Measurements from ENCODE around the gene TACC2.

TACC2 gene, protein sequence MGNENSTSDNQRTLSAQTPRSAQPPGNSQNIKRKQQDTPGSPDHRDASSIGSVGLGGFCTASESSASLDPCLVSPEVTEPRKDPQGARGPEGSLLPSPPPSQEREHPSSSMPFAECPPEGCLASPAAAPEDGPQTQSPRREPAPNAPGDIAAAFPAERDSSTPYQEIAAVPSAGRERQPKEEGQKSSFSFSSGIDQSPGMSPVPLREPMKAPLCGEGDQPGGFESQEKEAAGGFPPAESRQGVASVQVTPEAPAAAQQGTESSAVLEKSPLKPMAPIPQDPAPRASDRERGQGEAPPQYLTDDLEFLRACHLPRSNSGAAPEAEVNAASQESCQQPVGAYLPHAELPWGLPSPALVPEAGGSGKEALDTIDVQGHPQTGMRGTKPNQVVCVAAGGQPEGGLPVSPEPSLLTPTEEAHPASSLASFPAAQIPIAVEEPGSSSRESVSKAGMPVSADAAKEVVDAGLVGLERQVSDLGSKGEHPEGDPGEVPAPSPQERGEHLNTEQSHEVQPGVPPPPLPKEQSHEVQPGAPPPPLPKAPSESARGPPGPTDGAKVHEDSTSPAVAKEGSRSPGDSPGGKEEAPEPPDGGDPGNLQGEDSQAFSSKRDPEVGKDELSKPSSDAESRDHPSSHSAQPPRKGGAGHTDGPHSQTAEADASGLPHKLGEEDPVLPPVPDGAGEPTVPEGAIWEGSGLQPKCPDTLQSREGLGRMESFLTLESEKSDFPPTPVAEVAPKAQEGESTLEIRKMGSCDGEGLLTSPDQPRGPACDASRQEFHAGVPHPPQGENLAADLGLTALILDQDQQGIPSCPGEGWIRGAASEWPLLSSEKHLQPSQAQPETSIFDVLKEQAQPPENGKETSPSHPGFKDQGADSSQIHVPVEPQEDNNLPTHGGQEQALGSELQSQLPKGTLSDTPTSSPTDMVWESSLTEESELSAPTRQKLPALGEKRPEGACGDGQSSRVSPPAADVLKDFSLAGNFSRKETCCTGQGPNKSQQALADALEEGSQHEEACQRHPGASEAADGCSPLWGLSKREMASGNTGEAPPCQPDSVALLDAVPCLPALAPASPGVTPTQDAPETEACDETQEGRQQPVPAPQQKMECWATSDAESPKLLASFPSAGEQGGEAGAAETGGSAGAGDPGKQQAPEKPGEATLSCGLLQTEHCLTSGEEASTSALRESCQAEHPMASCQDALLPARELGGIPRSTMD (N-terminal part only)

GRCh38 chr10:121988361-121989324 is at the start of gene TACC2:
Gene TACC2 (plus strand): TSS chr10:121989163. CDS start chr10:122021982, 32,819 bp downstream.
- no peaks in the 10 kb centered on the region for H4K20me1 ChIP-seq (ENCODE audit: insufficient read depth, low read length)
- no peak for TF ChIP-seq CTCF (IDR thresholded peaks at IDR 0.05; ENCODE audit: low read length)
- no peak for TF ChIP-seq EZH2 (IDR thresholded peaks at IDR 0.05; ENCODE audit: borderline replicate concordance, low read length)
- no peaks in the 10 kb centered on the region; the same call in 1 of the 2 replicates for H3K36me3 ChIP-seq (ENCODE audit: insufficient read depth, low read length)
- H3K9me2 ChIP-seq (ENCODE audit: low read depth, low read length) = no peaks in the 10 kb centered on the region
- peaks cover 11% of the 10 kb centered on the region for H3K9me3 ChIP-seq (ENCODE audit: low read length)
- H3K4me3 ChIP-seq (ENCODE audit: low read depth, low read length, poor library complexity, severe bottlenecking) = no peak within 1 kb of the TSS
- no peaks in the 10 kb centered on the region for H3K4me1 ChIP-seq (ENCODE audit: insufficient read depth, low read length, severe bottlenecking)
- no peaks in the 10 kb centered on the region for H3K79me2 ChIP-seq (ENCODE audit: insufficient read depth, low read length)
- H3K9ac ChIP-seq (ENCODE audit: low read length) = no peak within 1 kb of the TSS
- no peaks in the 10 kb centered on the region for H3F3A ChIP-seq (ENCODE audit: insufficient read depth, low read length)
- no peak within 1 kb of the TSS for H2AFZ ChIP-seq (ENCODE audit: low read length)
- H3K4me2 ChIP-seq (ENCODE audit: low read length) = no peak within 1 kb of the TSS
- no peak within 1 kb of the TSS for H3K27ac ChIP-seq (ENCODE audit: low read depth, low read length, poor library complexity, severe bottlenecking)
- no peaks in the 10 kb centered on the region for H3K27me3 ChIP-seq (ENCODE audit: insufficient read depth, low read length)

GRCh38 chr10:121941532-121941931 is 47.4 kb upstream of the TACC2 start:
- H3K4me3 ChIP-seq (ENCODE audit: low read depth, low read length, poor library complexity, severe bottlenecking) = no peak overlapping the region
- H3K4me2 ChIP-seq (ENCODE audit: low read length) = no peak overlapping the region
- no peaks in the 10 kb centered on the region for H3K27me3 ChIP-seq (ENCODE audit: insufficient read depth, low read length)
- H4K20me1 ChIP-seq (ENCODE audit: insufficient read depth, low read length) = no peaks in the 10 kb centered on the region
- H3K27ac ChIP-seq (ENCODE audit: low read depth, low read length, poor library complexity, severe bottlenecking) = no peak overlapping the region
- no peak for TF ChIP-seq CTCF (IDR thresholded peaks at IDR 0.05; ENCODE audit: low read length)
- no peak for TF ChIP-seq EZH2 (IDR thresholded peaks at IDR 0.05; ENCODE audit: borderline replicate concordance, low read length)
- H3K79me2 ChIP-seq (ENCODE audit: insufficient read depth, low read length) = no peaks in the 10 kb centered on the region
- H3F3A ChIP-seq (ENCODE audit: insufficient read depth, low read length) = no peaks in the 10 kb centered on the region
- no peak overlapping the region for H2AFZ ChIP-seq (ENCODE audit: low read length)
- H3K9ac ChIP-seq (ENCODE audit: low read length) = no peak overlapping the region
- no peaks in the 10 kb centered on the region for H3K9me3 ChIP-seq (ENCODE audit: low read length)
- H3K9me2 ChIP-seq (ENCODE audit: low read depth, low read length) = no peaks in the 10 kb centered on the region
- no peaks in the 10 kb centered on the region for H3K36me3 ChIP-seq (ENCODE audit: insufficient read depth, low read length)
- no peaks in the 10 kb centered on the region for H3K4me1 ChIP-seq (ENCODE audit: insufficient read depth, low read length, severe bottlenecking)
